HG03280 (cell line): ENCODE measurements around the gene PRKCD.

Experiments used
- ATAC-seq: cut with Tn5 transposase; IDR thresholded peaks from one replicate; pipeline ENCODE4 v1.9.1; 2021; ENCODE audit warnings: mild to moderate bottlenecking, moderate library complexity; ENCODE audit not compliant: unreplicated experiment

Gene PRKCD

DNA sequence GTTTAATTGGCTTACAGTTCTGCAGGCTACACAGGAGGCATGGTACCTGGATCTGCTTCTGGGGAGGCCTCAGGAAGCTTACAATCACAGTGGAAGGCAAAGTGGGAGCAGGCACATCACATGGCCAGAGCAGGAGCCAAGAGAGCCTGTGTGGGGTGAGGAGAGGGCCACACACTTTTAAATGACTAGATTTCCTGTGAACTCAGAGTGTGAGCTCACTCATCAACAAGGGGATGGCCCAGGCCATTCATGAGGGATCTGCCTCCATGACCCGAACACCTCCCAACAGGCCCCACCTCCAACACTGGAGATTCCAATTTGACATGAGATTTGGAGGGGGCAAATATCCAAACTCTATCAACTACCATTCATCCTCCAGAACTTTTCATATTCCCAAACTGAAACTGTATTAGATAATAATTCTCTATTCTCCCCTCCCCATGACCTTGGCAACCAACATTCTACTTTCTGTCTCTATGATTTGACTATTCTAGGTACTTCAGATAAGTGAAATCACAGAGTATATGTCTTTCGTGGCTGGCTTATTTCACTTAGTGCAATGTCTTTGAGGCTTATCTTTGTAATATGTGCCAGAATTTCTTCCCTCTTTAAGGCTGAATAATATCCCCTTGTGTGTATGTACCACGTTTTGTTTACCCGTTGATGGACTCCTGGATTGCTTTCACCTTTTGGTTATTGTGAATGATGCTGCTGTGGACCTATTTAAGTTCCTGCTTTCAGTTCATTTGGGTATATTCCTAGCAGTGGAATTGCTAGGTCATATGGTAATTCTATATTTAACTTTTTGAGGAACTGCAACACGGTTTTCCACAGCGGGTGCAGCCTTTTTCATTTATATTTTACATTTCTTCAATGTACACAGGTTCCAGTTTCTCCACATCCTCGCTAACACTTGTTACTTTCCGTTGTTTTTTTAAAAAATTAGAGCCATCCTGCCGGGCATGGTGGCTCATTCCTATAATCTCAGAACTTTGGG is 51.0 kb downstream of the PRKCD start:
- ATAC-seq = no peak

DNA sequence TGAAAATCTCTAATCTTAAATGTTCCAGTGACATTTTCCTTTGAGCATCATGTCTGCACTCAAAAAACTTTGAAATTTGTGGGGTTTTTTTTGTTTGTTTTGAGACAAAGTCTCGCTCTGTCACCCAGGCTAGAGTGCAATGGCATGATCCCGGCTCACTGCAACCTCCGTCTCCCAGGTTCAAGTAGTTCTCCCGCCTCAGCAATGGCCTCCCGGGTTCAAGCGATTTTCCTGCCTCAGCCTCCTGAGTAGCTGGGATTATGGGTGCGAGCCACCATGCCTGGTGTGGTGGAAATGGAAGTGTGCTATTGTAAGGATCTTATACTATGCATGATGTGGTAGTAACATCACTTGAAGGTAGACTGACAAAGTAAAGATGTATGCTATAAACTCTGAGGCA is 52.3 kb downstream of the PRKCD start:
- no peak for ATAC-seq

GRCh38 chr3:53215816-53216215 is 54.8 kb downstream of the PRKCD start:
- ATAC-seq = no peak

DNA sequence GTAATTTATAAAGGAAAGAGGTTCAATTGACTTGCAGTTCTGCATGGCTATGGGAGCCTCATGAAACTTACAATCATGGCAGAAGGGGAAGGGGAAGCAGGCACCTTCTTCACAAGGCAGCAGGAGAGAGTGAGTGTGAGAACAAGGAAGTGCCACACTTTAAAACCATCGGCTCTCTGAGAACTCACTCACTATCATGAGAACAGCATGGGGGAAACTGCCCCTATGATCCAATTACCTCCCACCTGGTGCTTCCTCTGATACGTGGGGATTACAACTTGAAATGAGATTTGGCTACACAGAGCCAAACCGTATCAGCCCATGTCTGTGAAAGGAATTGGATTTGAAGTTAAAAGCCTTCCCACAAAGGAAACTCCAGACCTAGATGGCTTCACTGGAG is 55.7 kb downstream of the PRKCD start:
- ATAC-seq = no peak

GRCh38 chr3:53217175-53217574 is 56.2 kb downstream of the PRKCD start:
- no peak for ATAC-seq

- ATAC-seq = no peak
These were observed 57.1 kb downstream of the PRKCD start for GRCh38 chr3:53218131-53218530.

GRCh38 chr3:53219895-53220483 is 59.0 kb downstream of the PRKCD start:
- peak; percentile 84 for ATAC-seq

- ATAC-seq = no peak
These were observed 60.3 kb downstream of the PRKCD start for GRCh38 chr3:53221345-53221744.

DNA sequence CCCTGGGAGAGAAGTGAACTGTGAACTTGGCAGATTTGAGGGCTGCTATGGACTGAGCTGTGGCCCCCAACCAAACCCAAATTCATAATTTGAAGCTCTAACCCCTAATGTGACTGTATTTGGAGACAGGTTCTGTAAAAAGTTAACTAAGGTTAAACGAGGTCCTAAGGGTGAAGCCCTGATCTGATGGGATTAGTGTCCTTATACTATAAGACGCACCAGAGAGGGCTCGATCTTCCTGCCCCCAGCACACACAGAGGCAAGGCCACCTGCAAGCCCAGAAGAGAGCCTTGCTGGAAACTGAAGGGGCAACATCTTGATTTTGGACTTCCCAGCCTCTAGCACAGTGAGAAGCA is 60.8 kb downstream of the PRKCD start:
- ATAC-seq = no peak

DNA sequence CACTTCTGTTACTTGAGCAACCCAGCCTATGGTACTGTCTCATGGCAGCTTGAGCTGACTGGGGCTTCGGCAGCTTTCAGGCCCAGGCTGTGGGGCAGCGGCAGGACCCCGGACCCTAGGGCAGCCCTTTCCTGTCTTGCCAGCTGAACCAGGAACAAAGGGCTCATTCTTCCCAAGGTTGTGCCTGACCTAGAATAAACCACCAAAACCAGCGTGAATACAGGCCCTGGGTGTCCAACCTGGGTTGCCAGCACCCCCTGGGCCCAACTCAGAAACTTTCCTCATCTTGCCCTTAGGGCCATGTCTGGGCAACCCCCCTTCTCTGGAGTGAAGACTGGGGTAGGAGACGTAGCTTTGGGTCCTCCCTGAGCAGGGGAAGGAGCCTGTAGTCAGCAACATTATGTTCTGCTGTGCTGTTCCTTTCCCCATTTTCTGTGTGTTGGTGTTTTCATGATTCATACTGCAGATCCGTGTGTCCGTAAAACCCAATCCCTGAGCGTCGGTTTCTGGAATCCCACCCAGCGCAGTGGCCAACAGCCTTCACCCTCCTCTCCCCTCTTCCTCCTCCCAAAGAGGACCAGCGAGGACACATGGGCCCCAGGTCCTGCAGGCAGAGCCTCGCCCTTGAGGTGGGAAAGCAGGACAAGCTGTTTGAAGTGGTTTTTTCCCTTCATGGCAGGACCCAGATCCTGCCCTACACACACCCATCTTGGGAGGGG is 61.3 kb downstream of the PRKCD start:
- no peak for ATAC-seq

DNA sequence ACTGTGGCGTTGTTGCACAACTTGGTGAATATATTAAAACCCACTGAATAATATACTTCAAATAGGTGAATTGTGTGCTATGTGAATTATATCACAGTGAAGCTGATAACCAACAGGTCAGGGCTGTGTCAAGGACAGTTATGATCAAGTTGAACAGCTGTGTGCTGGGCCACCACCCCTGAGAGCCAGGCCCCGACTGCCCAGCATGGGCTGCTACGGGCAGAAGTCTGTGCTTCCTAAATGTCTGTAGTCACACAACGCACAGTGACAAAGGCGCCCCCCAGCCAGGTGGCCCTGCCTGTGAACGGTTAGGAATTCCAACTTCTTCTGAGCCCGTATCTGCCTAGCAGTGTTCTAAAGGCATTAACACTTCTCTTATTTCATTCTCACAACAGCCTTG is 62.0 kb downstream of the PRKCD start:
- ATAC-seq = no peak

- ATAC-seq = no peak
These were observed 62.5 kb downstream of the PRKCD start for GRCh38 chr3:53223541-53223966.

DNA sequence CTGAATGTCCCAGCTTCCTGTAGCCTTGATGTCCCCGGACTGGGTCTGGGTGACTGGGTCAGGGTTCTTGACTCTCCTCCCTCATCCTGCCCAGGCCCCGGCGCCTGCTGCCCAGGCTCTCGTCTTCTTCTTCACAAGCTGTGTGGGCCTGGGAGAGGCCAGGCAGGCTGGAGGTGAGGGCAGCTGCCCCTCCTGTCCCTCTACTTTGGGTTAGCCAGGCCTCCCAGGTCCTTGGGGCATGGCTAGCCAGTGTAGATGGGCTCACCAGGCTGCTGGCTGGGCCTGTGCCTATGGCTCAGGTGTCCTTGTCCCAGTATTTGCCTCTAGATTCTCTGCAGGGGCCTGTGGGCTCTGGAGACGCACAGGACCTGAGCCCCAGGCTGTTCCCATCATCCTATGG is 63.0 kb downstream of the PRKCD start:
- no peak for ATAC-seq

GRCh38 chr3:53224536-53224935 is 63.5 kb downstream of the PRKCD start:
- no peak for ATAC-seq

DNA sequence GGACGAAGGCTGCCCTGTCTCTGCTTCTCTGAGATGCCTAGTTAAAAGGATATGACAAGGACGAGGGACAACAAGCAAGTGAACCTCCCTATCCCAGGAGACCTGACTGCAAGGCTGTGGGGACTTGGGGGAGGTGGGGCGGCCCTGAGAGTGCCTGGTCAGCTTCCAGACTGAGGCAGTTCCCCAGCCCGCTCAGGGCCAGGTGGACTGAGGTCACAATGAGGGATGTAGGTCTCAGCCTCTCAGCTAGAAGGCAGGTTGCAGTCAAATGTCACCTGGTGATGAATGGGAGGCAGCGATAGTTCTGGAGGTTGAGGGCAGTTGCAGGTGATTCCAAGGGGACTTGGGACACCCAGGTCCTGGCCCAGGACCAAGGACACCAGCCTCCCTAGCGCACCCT is 64.2 kb downstream of the PRKCD start:
- no peak for ATAC-seq

- ATAC-seq = no peak
These were observed 64.6 kb downstream of the PRKCD start for GRCh38 chr3:53225651-53226050.

DNA sequence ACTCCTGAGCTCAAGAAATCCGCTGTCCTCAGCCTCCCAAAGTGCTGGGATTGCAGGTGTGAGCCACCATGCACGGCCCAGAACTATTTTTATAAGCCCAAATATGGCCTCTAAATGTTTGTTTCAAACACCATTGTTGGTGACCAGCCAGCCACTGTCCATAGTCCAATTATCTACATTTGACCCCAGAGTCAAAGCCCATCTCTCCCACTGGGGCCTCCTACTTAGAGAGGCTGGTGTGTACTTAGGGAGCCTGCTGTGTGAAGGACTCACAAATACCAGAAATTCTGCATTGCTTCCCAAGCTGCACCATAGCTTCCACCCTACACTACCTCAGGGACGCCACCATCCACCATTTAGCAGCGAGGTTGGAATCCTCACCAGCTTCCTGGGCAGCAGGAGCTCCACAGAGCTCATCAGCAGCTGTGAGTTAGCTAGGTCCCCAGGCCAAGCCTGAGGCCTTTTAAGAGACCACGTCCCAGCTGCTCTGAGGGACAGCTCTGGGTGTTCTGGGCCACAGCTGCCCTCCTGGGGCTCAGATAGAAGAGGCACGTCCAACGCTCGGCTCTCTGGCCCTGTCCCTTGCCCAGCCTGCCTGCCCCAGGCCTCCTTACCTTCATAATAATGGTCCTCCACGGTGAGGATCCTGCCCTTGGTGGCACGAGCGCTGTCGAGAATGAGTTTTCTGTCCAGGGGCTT is 65.3 kb downstream of the PRKCD start:
- no peak for ATAC-seq

DNA sequence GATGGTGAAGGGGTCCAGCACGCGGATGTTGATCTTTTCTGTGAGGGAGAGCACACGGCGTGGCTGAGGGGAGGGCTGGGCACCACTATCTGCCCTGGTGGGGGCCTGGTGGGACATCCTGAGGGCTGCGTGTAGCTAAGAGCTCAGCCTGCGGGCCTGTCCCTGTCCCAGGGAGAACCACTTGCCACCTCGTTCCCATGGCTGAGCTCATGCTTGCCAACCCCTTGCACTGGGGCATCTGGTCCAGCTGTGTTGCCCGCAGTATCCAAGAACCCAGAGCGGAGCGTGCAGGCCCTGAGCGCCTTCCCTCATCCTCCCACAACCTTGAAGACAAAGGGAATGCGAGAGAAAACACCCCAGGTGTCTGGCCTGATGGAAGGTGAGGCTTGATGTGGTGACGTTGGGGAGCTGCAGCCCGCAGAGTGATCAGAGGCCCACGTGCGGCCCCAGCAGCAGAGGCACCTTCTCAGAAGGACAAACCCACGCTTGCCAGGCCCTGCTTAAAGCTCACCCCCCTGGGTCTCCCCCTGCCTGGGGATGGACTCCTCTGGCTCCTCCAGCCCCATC is 65.9 kb downstream of the PRKCD start:
- ATAC-seq = no peak

- ATAC-seq = no peak
These were observed 67.2 kb downstream of the PRKCD start for GRCh38 chr3:53227993-53228885.

DNA sequence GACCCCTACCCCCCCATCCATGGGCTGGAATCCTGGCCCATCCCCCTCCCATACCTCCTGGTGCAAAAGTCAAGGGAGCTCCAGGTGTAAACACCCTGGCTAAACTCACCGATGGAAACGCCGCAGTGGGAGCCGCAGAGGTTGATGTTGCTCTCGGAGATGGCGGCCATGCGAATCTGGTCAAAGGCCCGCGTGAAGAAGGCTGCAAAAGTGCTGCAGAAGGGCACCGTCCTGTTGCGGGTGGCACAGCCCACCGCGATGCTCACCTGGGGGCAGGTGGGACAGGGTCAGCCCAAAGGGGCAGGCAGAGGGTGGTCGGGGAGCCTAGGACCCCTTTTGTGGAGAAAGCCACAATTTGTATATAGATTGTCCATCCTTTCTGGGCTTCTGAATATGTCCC is 68.2 kb downstream of the PRKCD start:
- ATAC-seq = no peak
